H1 (cell line): ENCODE data around the gene MAB21L3. TPM values are rescaled to one million over a fixed set of nuclear protein-coding genes. Genes with fewer than 3 reads are reported as not detected.

Experiments used
- CREB1 ChIP-seq: IDR thresholded peaks from 2 replicates; pipeline ENCODE4 v1.6.1; 2012; ENCODE audit warnings: inconsistent platforms
- FOSL1 ChIP-seq: IDR thresholded peaks from 2 replicates; pipeline ENCODE4 v1.6.1; 2011; ENCODE audit warnings: mild to moderate bottlenecking, low read depth, low read length, moderate library complexity; ENCODE audit not compliant: insufficient read depth
- KDM4A ChIP-seq: IDR thresholded peaks from one replicate; pipeline ENCODE4 v1.7.1; 2012; ENCODE audit warnings: low read depth, mild to moderate bottlenecking, moderate library complexity, low read length, inconsistent platforms; ENCODE audit not compliant: severe bottlenecking
- POLR2A ChIP-seq, 2 experiments: IDR thresholded peaks; 1 replicate in 1 of 2; 2 replicates in 1 of 2; pipeline ENCODE4 v1.6.1; 2011; ENCODE audit warnings: low read depth in 2 of 2, low read length in 2 of 2, mild to moderate bottlenecking in 2 of 2; ENCODE audit errors: control extremely low read depth in 1 of 2
- SAP30 ChIP-seq: fragments of 300-600 bp; sonication (generic); IDR thresholded peaks from 2 replicates; pipeline ENCODE4 v1.7.1; 2012; ENCODE audit warnings: low read length, moderate library complexity, mild to moderate bottlenecking, inconsistent platforms; ENCODE audit not compliant: insufficient read depth, insufficient replicate concordance
- TAF7 ChIP-seq: optimal IDR thresholded peaks from 2 replicates; pipeline ENCODE3; 2011; ENCODE audit warnings: low read depth, mild to moderate bottlenecking, inconsistent platforms, low read length, moderate library complexity, borderline replicate concordance
- TBP ChIP-seq: IDR thresholded peaks from 2 replicates; pipeline ENCODE4 v1.6.1; 2011; ENCODE audit warnings: low read depth, low read length, improper control_type of control experiment
- polyA plus RNA-seq, 7 experiments: library from polyadenylated mRNA; depleted of rRNA in 3 of 7; stranded (reverse) in 5 of 7; unstranded in 2 of 7; fragments of >200 nt in 5 of 7; fragments of 200-250 nt in 2 of 7; gene quantifications; 1 replicate in 5 of 7; 2 replicates in 1 of 7; 4 replicates in 1 of 7; pipeline versions ENCODE4 v1.2.1 to v1.2.3, GENCODE V29; 2011 to 2013; ENCODE audit warnings: missing spikeins in 2 of 7, mixed read lengths in 2 of 7
- total RNA-seq: library from RNA; stranded (reverse); fragmentation: NEBNext Ultra II Directional; extraction: Animal tissue kit (Norgen Biotek cat#: 25700); gene quantifications from 2 replicates; pipeline ENCODE4 v1.2.1, GENCODE V29; 2021
- TF ChIP-seq, protein P1 (sequence below): fragments of 300-600 bp; sonication (generic); IDR thresholded peaks from 2 replicates; pipeline ENCODE4 v1.7.1; 2012; ENCODE audit warnings: low read length, moderate library complexity, mild to moderate bottlenecking, inconsistent platforms; ENCODE audit not compliant: insufficient replicate concordance
- TF ChIP-seq, protein P2 (sequence below): IDR thresholded peaks from 2 replicates; pipeline ENCODE4 v1.6.1; 2011; ENCODE audit warnings: low read length, improper control_type of control experiment

The MAB21L3 gene
- total and polyA plus RNA-seq, 2 of the 8 experiments (the other 6 are each of a cell fraction or from before 2014, with no cell fraction given), result not detected

- TF ChIP-seq, protein P1, sequence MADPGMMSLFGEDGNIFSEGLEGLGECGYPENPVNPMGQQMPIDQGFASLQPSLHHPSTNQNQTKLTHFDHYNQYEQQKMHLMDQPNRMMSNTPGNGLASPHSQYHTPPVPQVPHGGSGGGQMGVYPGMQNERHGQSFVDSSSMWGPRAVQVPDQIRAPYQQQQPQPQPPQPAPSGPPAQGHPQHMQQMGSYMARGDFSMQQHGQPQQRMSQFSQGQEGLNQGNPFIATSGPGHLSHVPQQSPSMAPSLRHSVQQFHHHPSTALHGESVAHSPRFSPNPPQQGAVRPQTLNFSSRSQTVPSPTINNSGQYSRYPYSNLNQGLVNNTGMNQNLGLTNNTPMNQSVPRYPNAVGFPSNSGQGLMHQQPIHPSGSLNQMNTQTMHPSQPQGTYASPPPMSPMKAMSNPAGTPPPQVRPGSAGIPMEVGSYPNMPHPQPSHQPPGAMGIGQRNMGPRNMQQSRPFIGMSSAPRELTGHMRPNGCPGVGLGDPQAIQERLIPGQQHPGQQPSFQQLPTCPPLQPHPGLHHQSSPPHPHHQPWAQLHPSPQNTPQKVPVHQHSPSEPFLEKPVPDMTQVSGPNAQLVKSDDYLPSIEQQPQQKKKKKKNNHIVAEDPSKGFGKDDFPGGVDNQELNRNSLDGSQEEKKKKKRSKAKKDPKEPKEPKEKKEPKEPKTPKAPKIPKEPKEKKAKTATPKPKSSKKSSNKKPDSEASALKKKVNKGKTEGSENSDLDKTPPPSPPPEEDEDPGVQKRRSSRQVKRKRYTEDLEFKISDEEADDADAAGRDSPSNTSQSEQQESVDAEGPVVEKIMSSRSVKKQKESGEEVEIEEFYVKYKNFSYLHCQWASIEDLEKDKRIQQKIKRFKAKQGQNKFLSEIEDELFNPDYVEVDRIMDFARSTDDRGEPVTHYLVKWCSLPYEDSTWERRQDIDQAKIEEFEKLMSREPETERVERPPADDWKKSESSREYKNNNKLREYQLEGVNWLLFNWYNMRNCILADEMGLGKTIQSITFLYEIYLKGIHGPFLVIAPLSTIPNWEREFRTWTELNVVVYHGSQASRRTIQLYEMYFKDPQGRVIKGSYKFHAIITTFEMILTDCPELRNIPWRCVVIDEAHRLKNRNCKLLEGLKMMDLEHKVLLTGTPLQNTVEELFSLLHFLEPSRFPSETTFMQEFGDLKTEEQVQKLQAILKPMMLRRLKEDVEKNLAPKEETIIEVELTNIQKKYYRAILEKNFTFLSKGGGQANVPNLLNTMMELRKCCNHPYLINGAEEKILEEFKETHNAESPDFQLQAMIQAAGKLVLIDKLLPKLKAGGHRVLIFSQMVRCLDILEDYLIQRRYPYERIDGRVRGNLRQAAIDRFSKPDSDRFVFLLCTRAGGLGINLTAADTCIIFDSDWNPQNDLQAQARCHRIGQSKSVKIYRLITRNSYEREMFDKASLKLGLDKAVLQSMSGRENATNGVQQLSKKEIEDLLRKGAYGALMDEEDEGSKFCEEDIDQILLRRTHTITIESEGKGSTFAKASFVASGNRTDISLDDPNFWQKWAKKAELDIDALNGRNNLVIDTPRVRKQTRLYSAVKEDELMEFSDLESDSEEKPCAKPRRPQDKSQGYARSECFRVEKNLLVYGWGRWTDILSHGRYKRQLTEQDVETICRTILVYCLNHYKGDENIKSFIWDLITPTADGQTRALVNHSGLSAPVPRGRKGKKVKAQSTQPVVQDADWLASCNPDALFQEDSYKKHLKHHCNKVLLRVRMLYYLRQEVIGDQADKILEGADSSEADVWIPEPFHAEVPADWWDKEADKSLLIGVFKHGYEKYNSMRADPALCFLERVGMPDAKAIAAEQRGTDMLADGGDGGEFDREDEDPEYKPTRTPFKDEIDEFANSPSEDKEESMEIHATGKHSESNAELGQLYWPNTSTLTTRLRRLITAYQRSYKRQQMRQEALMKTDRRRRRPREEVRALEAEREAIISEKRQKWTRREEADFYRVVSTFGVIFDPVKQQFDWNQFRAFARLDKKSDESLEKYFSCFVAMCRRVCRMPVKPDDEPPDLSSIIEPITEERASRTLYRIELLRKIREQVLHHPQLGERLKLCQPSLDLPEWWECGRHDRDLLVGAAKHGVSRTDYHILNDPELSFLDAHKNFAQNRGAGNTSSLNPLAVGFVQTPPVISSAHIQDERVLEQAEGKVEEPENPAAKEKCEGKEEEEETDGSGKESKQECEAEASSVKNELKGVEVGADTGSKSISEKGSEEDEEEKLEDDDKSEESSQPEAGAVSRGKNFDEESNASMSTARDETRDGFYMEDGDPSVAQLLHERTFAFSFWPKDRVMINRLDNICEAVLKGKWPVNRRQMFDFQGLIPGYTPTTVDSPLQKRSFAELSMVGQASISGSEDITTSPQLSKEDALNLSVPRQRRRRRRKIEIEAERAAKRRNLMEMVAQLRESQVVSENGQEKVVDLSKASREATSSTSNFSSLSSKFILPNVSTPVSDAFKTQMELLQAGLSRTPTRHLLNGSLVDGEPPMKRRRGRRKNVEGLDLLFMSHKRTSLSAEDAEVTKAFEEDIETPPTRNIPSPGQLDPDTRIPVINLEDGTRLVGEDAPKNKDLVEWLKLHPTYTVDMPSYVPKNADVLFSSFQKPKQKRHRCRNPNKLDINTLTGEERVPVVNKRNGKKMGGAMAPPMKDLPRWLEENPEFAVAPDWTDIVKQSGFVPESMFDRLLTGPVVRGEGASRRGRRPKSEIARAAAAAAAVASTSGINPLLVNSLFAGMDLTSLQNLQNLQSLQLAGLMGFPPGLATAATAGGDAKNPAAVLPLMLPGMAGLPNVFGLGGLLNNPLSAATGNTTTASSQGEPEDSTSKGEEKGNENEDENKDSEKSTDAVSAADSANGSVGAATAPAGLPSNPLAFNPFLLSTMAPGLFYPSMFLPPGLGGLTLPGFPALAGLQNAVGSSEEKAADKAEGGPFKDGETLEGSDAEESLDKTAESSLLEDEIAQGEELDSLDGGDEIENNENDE, result no peak
- TF ChIP-seq TBP (no peak), KDM4A (no peak), SAP30 (no peak), TAF7 (no peak), CREB1 (no peak), FOSL1 (no peak), POLR2A (IDR thresholded peaks at IDR 0.05; ENCODE audit: control extremely low read depth in 1 of 2, low read depth in 2 of 2, low read length in 2 of 2) (no peak)
- TF ChIP-seq, protein P2, sequence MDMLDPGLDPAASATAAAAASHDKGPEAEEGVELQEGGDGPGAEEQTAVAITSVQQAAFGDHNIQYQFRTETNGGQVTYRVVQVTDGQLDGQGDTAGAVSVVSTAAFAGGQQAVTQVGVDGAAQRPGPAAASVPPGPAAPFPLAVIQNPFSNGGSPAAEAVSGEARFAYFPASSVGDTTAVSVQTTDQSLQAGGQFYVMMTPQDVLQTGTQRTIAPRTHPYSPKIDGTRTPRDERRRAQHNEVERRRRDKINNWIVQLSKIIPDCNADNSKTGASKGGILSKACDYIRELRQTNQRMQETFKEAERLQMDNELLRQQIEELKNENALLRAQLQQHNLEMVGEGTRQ, result no peak
Measured at GRCh38 chr1:116127848-116128540, 16.8 kb downstream of the MAB21L3 start (continued).
